ENCODE data around the gene ENTPD5. TPM values are rescaled to one million over a fixed set of nuclear protein-coding genes. Genes with fewer than 3 reads are reported as not detected.
A peak's percentile ranks its signal among the peaks of the same experiment; 100 is the strongest.

ENTPD5 gene
- total RNA-seq, 1 experiment from 2014 or later: 9.3 TPM

DNA sequence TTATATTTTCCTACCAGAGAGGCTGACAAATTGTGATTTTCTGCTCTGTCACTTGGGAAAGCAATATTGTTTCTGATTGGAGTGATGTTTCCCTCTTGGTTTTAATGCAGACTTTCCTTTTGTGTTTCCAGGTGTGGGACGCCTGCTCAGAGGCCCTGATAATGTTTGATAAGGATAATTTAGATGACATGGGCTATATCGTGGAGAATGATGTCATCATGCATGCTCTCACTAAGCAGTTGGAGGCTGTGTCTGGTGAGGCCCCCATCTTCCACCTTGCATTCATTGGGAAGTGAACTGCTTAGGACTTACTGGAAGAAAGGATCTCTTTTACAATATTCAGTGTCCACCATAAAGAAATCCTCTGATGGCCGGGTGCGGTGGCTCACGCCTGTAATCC is 63.4 kb downstream of the ENTPD5 start:
- DNase-seq: no peak
- TF ChIP-seq CTCF (IDR thresholded peaks at IDR 0.05; ENCODE audit: insufficient read depth in 1 of 2, low read depth in 1 of 2, low read length in 1 of 2, severe bottlenecking in 1 of 2, unreplicated experiment in 1 of 2): no peak
- BruUV-seq (replicated peaks): no TSS peak
- H3K36me3 ChIP-seq (ENCODE audit: control insufficient read depth, insufficient read depth, low read length): 0 out of 2 replicates have a peak, but pooled peaks cover 2% of the 10 kb centered on the region
- Mint-ChIP-seq H3K4me1 (ENCODE audit: low read depth, unreplicated experiment) (no peaks in the 10 kb centered on the region), H3K36me3 (ENCODE audit: insufficient read depth, unreplicated experiment) (peaks cover 16% of the 10 kb centered on the region), H3K27me3 (ENCODE audit: insufficient read depth, unreplicated experiment) (no peaks in the 10 kb centered on the region), H3K9me3 (ENCODE audit: unreplicated experiment) (no peaks in the 10 kb centered on the region), H3K4me3 (ENCODE audit: unreplicated experiment) (no peak overlapping the region), H3K27ac (ENCODE audit: unreplicated experiment) (no peak overlapping the region)
- ChIA-PET POLR2A (no interaction called here), CTCF (no interaction called here)
- no peaks in the 10 kb centered on the region for H3K9me3 ChIP-seq
- no peak overlapping the region for H3K4me3 ChIP-seq (ENCODE audit: low read depth, low read length)
- peaks cover 7% of the 10 kb centered on the region for H3K4me1 ChIP-seq
- no peaks in the 10 kb centered on the region for H3K27me3 ChIP-seq (replicated peaks; ENCODE audit: control insufficient read depth, insufficient read depth, low read length)
- intact Hi-C loops (cut with micrococcal nuclease; ENCODE audit: unreplicated experiment): no loop called here

GRCh38 chr14:73953731-73954130 is 65.4 kb downstream of the ENTPD5 start:
- no peak for TF ChIP-seq CTCF (IDR thresholded peaks at IDR 0.05; ENCODE audit: insufficient read depth in 1 of 2, low read depth in 1 of 2, low read length in 1 of 2, severe bottlenecking in 1 of 2, unreplicated experiment in 1 of 2)
- H3K27me3 ChIP-seq (replicated peaks; ENCODE audit: control insufficient read depth, insufficient read depth, low read length): no peaks in the 10 kb centered on the region
- no peak overlapping the region for H3K4me3 Mint-ChIP-seq (ENCODE audit: unreplicated experiment)
- no TSS peak for BruUV-seq (replicated peaks)
- H3K9me3 ChIP-seq: no peaks in the 10 kb centered on the region
- CTCF ChIA-PET: no interaction called here
- H3K36me3 Mint-ChIP-seq (ENCODE audit: insufficient read depth, unreplicated experiment): peaks cover 25% of the 10 kb centered on the region
- no peak overlapping the region for H3K4me3 ChIP-seq (ENCODE audit: low read depth, low read length)
- no peaks in the 10 kb centered on the region for H3K9me3 Mint-ChIP-seq (ENCODE audit: unreplicated experiment)
- POLR2A ChIA-PET: no interaction called here
- intact Hi-C loops (cut with micrococcal nuclease; ENCODE audit: unreplicated experiment): loop anchor here (5.0 kb wide), 1 partner anchor 66 kb away; the partner anchor contains the start of gene ZNF410
- H3K4me1 ChIP-seq: peaks cover 7% of the 10 kb centered on the region
- no peak for DNase-seq
- H3K27ac Mint-ChIP-seq (ENCODE audit: unreplicated experiment): no peak overlapping the region
- 0 out of 2 replicates have a peak, but pooled peaks cover 1% of the 10 kb centered on the region for H3K36me3 ChIP-seq (ENCODE audit: control insufficient read depth, insufficient read depth, low read length)
- H3K27me3 Mint-ChIP-seq (ENCODE audit: insufficient read depth, unreplicated experiment): no peaks in the 10 kb centered on the region
- no peaks in the 10 kb centered on the region for H3K4me1 Mint-ChIP-seq (ENCODE audit: low read depth, unreplicated experiment)

- Histone ChIP-seq H3K36me3 (ENCODE audit: control insufficient read depth, insufficient read depth, low read length) (no peaks in the 10 kb centered on the region), H3K4me3 (ENCODE audit: low read depth, low read length) (peak within 1 kb of the TSS; percentile 78), H3K4me1 (peaks cover 15% of the 10 kb centered on the region), H3K9me3 (no peaks in the 10 kb centered on the region), H3K27me3 (replicated peaks; ENCODE audit: control insufficient read depth, insufficient read depth, low read length) (peaks cover 2% of the 10 kb centered on the region; the same call in 1 of the 2 replicates)
- peaks cover 9% of the 10 kb centered on the region for H3K36me3 Mint-ChIP-seq (ENCODE audit: insufficient read depth, unreplicated experiment)
- peak within 1 kb of the TSS; percentile 93 for H3K4me3 Mint-ChIP-seq (ENCODE audit: unreplicated experiment)
- intact Hi-C loops (cut with micrococcal nuclease; ENCODE audit: unreplicated experiment): loop anchor here (2.0 to 5.0 kb wide), 4 partner anchors 47 to 79 kb away; partner anchors contain the start of gene ZNF410
- no peaks in the 10 kb centered on the region for H3K9me3 Mint-ChIP-seq (ENCODE audit: unreplicated experiment)
- no peaks in the 10 kb centered on the region for H3K4me1 Mint-ChIP-seq (ENCODE audit: low read depth, unreplicated experiment)
- no peaks in the 10 kb centered on the region for H3K27me3 Mint-ChIP-seq (ENCODE audit: insufficient read depth, unreplicated experiment)
- peak; percentile 96 to 97 for DNase-seq
- peak within 1 kb of the TSS; percentile 81 for H3K27ac Mint-ChIP-seq (ENCODE audit: unreplicated experiment)
- POLR2A ChIA-PET: interaction anchor here (0.5 to 1.3 kb wide), 14 partner anchors 10 to 400 kb away, joined by 3 to 13 read pairs (median 4); partner anchors contain the start of genes ABCD4, PNMA1, PTGR2 and ZNF410
- TSS peak; percentile 57 for BruUV-seq (replicated peaks)
- CTCF ChIA-PET: interaction anchor here (0.5 to 1.3 kb wide), 6 partner anchors 8 to 1992 kb away, joined by 3 to 5 read pairs (median 4); partner anchors contain the start of genes BBOF1 and ENTPD5
- TF ChIP-seq CTCF (IDR thresholded peaks at IDR 0.05; ENCODE audit: insufficient read depth in 1 of 2, low read depth in 1 of 2, low read length in 1 of 2, severe bottlenecking in 1 of 2, unreplicated experiment in 1 of 2): peak in 1 of 2 experiments; percentile 13
Measured at GRCh38 chr14:73949752-73950734, 69.0 kb downstream of the ENTPD5 start, which contains the start of the genes COQ6 and FAM161B. Gene COQ6, plus strand, starts transcription at chr14:73950302. Its CDS starts 31 bp downstream, at chr14:73950333. Gene FAM161B, minus strand, starts transcription at chr14:73950094. Its CDS starts 68 bp downstream, at chr14:73950026.

All from Caco-2 (cell line).